Panc1 (cell line): ENCODE data around the gene CLEC16A. TPM values are rescaled to one million over a fixed set of nuclear protein-coding genes. Genes with fewer than 3 reads are reported as not detected.

Experiments
- ATAC-seq: fragments of 200-7000 bp; cut with Tn5 transposase; 2 replicates; pipeline ENCODE4 v1.9.1; 2020; ENCODE audit warnings: mild to moderate bottlenecking, moderate library complexity
- BruUV-seq: library from RNA; stranded (reverse); fragments of 400-500 nt; replicated peaks from 2 replicates; lab custom pipeline; 2021; lab: Mats Ljungman, UMichigan
- CTCF ChIA-PET: fragments of 300-600 bp; sonication (Branson Sonifier 250); formaldehyde crosslinking; loops from one replicate; lab custom pipeline; 2022; ENCODE audit warnings: antibody characterized with exemption; lab: Charles Lee
- POLR2A ChIA-PET: fragments of 300-600 bp; sonication (Branson Sonifier 250); formaldehyde crosslinking; loops from one replicate; lab custom pipeline; 2022; ENCODE audit warnings: antibody characterized with exemption; lab: Charles Lee
- DNase-seq: peaks from one replicate; pipeline ENCODE4 v3.0.0-alpha.2; 2010; ENCODE audit warnings: low read depth, low spot score
- H3K27ac ChIP-seq: 2 replicates; pipeline ENCODE4 v1.5.1; 2011; ENCODE audit warnings: mild to moderate bottlenecking, low read length, inconsistent platforms
- H3K27me3 ChIP-seq: fragments of 200-500 bp; sonication (Bioruptor generic); 2 replicates; pipeline ENCODE4 v1.6.0; 2014; ENCODE audit warnings: low read length, inconsistent platforms; ENCODE audit not compliant: control insufficient read depth, insufficient read depth
- H3K36me3 ChIP-seq: fragments of 200-500 bp; sonication (Bioruptor generic); 2 replicates; pipeline ENCODE4 v1.5.1; 2014; ENCODE audit warnings: inconsistent platforms, mild to moderate bottlenecking, low read length, moderate library complexity; ENCODE audit not compliant: control insufficient read depth, insufficient read depth
- H3K4me1 ChIP-seq: 2 replicates; pipeline ENCODE4 v1.5.1; 2011; ENCODE audit warnings: inconsistent platforms, mild to moderate bottlenecking, low read length, moderate library complexity; ENCODE audit not compliant: control insufficient read depth, insufficient read depth
- H3K4me3 ChIP-seq, 2 experiments: 2 replicates each; pipeline ENCODE4 v1.5.1; 2011 to 2012; ENCODE audit warnings: low read depth in 2 of 2, low read length in 2 of 2, mild to moderate bottlenecking in 2 of 2, inconsistent platforms in 1 of 2, moderate library complexity in 1 of 2
- H3K9me3 ChIP-seq: fragments of 200-500 bp; sonication (Bioruptor generic); 2 replicates; pipeline ENCODE4 v1.5.1; 2014; ENCODE audit warnings: low read depth, mild to moderate bottlenecking, inconsistent platforms, low read length, moderate library complexity; ENCODE audit not compliant: control insufficient read depth, insufficient read depth
- CTCF ChIP-seq: fragments of 450-650 bp; IDR thresholded peaks from 2 replicates; pipeline ENCODE4 v1.5.1; 2017; ENCODE audit warnings: mild to moderate bottlenecking
- POLR2AphosphoS5 ChIP-seq: IDR thresholded peaks from 2 replicates; pipeline ENCODE4 v1.6.1; 2012; ENCODE audit warnings: mild to moderate bottlenecking, low read depth, low read length, moderate library complexity
- SIN3A ChIP-seq: IDR thresholded peaks from 2 replicates; pipeline ENCODE4 v1.6.1; 2012; ENCODE audit warnings: low read depth, mild to moderate bottlenecking, low read length, moderate library complexity, borderline replicate concordance; ENCODE audit not compliant: insufficient read depth
- TCF7L2 ChIP-seq: IDR thresholded peaks from 2 replicates; pipeline ENCODE4 v1.6.1; 2011; ENCODE audit warnings: mild to moderate bottlenecking, low read depth, low read length, inconsistent platforms
- in situ Hi-C: cut with HindIII; loops from 2 replicates; pipeline ENCODE4 v1.10.0; 2016; ENCODE audit warnings: low sequenced_read_pairs, low pct_unique_long_range_greater_than_20kb
- intact Hi-C: fragments of 100-400 bp; cut with micrococcal nuclease; formaldehyde crosslinking; loops from one replicate; pipeline ENCODE4 v1.10.0; 2022; ENCODE audit not compliant: unreplicated experiment
- total RNA-seq: library from RNA; stranded (reverse); gene quantifications from one replicate; pipeline ENCODE4 v1.2.1, GENCODE V29; 2021; ENCODE audit not compliant: unreplicated experiment
- TF ChIP-seq, protein P1 (sequence below), 2 experiments: IDR thresholded peaks; 2 replicates each; pipeline ENCODE4 v1.6.1; 2011 to 2012; ENCODE audit warnings: low read depth in 2 of 2, control low read depth in 1 of 2, low read length in 1 of 2, mild to moderate bottlenecking in 1 of 2, moderate library complexity in 1 of 2; ENCODE audit not compliant: insufficient read depth in 1 of 2

CLEC16A gene
- total RNA-seq, 1 experiment from 2014 or later: 21.0 TPM

- Histone ChIP-seq H3K4me1 (peaks cover 30% of the 10 kb centered on the region), H3K27me3 (no peaks in the 10 kb centered on the region), H3K4me3 (peak overlapping the region in 1 of 2 experiments; percentile 29; a peak in 2 of 4 replicates), H3K9me3 (peaks cover 1% of the 10 kb centered on the region; the same call in 1 of the 2 replicates), H3K27ac (peak overlapping the region; percentile 65), H3K36me3 (no peaks in the 10 kb centered on the region)
- peak; percentile 43 for ATAC-seq
- in situ Hi-C loops (no loop called here), intact Hi-C loops (no loop called here)
- POLR2A ChIA-PET: no interaction called here
- CTCF ChIA-PET: no interaction called here
- BruUV-seq: no TSS peak
- peak; percentile 5 for DNase-seq
- TF ChIP-seq, protein P1, sequence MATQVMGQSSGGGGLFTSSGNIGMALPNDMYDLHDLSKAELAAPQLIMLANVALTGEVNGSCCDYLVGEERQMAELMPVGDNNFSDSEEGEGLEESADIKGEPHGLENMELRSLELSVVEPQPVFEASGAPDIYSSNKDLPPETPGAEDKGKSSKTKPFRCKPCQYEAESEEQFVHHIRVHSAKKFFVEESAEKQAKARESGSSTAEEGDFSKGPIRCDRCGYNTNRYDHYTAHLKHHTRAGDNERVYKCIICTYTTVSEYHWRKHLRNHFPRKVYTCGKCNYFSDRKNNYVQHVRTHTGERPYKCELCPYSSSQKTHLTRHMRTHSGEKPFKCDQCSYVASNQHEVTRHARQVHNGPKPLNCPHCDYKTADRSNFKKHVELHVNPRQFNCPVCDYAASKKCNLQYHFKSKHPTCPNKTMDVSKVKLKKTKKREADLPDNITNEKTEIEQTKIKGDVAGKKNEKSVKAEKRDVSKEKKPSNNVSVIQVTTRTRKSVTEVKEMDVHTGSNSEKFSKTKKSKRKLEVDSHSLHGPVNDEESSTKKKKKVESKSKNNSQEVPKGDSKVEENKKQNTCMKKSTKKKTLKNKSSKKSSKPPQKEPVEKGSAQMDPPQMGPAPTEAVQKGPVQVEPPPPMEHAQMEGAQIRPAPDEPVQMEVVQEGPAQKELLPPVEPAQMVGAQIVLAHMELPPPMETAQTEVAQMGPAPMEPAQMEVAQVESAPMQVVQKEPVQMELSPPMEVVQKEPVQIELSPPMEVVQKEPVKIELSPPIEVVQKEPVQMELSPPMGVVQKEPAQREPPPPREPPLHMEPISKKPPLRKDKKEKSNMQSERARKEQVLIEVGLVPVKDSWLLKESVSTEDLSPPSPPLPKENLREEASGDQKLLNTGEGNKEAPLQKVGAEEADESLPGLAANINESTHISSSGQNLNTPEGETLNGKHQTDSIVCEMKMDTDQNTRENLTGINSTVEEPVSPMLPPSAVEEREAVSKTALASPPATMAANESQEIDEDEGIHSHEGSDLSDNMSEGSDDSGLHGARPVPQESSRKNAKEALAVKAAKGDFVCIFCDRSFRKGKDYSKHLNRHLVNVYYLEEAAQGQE (IDR thresholded peaks at IDR 0.05; ENCODE audit: insufficient read depth in 1 of 2, low read depth in 2 of 2, low read length in 1 of 2): no peak
- TF ChIP-seq POLR2AphosphoS5: 0 out of 2 replicates have a peak, but pooled peaks have one; percentile 14
- no peak for TF ChIP-seq TCF7L2
- no peak for TF ChIP-seq SIN3A
- TF ChIP-seq CTCF: no peak
Measured at GRCh38 chr16:11202260-11203091, 258.1 kb downstream of the CLEC16A start.

DNA sequence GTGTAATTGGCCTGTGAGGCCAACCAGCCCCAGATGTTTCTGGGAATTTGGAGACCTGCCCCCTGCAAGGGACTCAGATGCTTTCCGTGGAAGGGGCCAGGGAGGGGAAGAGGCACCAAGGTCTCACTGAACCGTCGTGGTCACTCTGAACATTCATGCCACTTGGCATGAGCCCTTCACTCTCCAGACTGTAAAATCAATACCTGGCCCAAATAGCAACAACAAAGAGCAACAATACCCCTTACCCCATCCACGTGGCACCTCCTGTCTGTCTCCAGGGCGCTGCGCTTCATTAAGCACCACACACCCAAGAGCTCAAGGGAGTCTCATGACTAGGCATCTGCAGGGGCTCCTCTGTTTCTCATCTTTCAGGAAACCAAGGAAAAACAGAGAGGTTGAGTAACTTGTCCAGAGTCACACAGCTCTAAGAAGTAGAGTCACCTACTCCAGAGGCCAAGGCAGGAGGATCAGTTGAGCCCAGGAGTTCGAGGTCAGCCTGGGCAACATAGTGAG lies 258.8 kb downstream of the CLEC16A start:
- no TSS peak for BruUV-seq
- in situ Hi-C loops (no loop called here), intact Hi-C loops (no loop called here)
- no peak overlapping the region; the same call in 1 of the 2 replicates for H3K27ac ChIP-seq
- ChIA-PET CTCF (no interaction called here), POLR2A (no interaction called here)
- H3K4me3 ChIP-seq: no peak overlapping the region
- no peak for TF ChIP-seq TCF7L2
- TF ChIP-seq, protein P1 (IDR thresholded peaks at IDR 0.05; ENCODE audit: insufficient read depth in 1 of 2, low read depth in 2 of 2, low read length in 1 of 2): no peak
- TF ChIP-seq CTCF: no peak
- no peak for TF ChIP-seq POLR2AphosphoS5
- TF ChIP-seq SIN3A: no peak
- peaks cover 7% of the 10 kb centered on the region; the same call in 1 of the 2 replicates for H3K9me3 ChIP-seq
- no peaks in the 10 kb centered on the region for H3K36me3 ChIP-seq
- DNase-seq: no peak
- H3K27me3 ChIP-seq: no peaks in the 10 kb centered on the region
- peaks cover 30% of the 10 kb centered on the region for H3K4me1 ChIP-seq
- ATAC-seq: no peak
